GM21528 (cell line): Measurements from ENCODE around the gene PFKP.

Source experiments
- ATAC-seq: cut with Tn5 transposase; IDR thresholded peaks from one replicate; pipeline ENCODE4 v1.9.1; 2021; ENCODE audit warnings: mild to moderate bottlenecking, moderate library complexity; ENCODE audit not compliant: unreplicated experiment, low FRiP score

Gene PFKP

DNA sequence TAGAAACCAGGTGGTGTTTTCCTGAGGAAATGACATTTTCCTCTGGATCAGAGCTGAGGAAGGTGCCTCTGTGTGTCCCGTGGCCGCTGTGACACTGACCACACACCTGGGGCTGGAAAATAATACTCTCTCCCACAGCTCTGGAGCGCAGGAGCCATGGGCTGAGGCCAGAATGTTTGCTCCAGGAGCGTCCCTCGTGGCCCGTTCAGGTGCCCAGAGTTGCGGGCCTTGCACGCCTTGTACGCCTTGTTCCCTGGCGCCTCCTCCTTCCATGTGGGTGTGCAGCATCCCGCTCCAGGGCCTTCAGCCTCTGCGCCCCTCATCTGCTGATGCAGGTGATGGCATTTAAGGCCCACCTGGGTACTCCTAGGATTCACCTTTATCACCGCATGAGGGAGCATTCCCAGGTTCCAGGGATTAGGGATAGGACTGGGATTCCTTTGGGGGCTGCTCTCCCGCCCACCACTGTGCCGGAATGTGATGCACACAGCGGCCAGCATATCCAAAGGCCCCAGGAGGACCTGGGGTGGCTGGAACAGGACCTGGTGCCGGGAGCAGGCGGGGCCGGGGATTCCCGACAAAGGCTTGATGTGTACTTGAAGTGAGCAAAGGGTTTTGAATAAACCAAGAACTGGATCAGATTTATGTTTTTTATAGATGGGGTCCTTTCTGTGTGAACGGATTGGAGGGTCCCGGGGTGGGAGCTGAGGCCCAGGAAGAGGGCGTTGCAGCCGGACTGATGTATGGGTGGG, 61.2 kb downstream of the PFKP start:
- ATAC-seq = no peak

DNA sequence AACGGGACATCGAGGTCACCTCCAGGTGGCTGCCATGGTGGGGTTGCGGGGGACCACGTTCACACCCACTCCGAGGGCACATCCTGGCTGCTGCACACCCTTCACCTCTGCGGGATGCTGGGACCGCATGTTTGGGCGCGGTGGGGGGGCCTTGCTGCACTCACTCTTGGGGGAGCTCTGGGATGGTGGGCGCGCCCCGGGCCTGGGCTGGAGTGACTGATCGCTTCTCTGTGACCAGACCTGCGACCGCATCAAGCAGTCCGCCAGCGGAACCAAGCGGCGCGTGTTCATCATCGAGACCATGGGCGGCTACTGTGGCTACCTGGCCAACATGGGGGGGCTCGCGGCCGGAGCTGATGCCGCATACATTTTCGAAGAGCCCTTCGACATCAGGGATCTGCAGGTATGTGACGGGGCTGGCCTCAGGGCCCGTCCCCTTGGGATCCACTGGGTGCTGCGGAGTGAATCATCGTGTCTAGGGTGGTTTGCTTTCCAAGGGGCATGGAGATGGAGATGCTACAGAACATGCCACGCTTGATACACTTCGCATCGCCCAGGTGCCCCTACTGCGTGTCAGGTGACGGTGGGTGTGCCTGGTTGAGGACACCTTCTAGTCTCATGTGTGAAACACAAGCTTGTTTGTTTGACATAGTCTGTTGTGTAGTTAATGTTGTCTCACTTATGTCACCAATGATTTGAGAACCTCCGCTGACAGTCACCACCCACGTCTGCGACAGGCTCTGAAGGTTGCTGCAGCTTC, 62.4 kb downstream of the PFKP start:
- ATAC-seq = no peak

DNA sequence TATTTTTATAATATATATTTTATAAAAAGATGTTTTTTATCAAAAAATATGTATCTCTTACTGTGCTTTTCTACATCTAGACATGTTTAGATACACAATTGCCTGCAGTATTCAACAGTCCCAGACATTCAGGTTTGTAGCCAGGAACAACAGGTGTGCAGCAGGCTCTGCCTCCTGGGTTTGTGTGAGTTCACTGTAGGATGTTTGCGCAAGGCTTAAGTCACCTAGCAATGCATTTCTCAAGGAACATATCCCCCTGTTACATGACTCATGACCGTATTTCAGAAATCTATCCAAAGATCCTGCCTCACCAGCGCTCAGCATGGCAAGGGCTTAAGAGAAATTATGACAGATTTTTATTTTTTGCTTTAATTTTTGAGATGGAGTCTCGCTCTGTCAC, 63.8 kb downstream of the PFKP start:
- no peak for ATAC-seq

DNA sequence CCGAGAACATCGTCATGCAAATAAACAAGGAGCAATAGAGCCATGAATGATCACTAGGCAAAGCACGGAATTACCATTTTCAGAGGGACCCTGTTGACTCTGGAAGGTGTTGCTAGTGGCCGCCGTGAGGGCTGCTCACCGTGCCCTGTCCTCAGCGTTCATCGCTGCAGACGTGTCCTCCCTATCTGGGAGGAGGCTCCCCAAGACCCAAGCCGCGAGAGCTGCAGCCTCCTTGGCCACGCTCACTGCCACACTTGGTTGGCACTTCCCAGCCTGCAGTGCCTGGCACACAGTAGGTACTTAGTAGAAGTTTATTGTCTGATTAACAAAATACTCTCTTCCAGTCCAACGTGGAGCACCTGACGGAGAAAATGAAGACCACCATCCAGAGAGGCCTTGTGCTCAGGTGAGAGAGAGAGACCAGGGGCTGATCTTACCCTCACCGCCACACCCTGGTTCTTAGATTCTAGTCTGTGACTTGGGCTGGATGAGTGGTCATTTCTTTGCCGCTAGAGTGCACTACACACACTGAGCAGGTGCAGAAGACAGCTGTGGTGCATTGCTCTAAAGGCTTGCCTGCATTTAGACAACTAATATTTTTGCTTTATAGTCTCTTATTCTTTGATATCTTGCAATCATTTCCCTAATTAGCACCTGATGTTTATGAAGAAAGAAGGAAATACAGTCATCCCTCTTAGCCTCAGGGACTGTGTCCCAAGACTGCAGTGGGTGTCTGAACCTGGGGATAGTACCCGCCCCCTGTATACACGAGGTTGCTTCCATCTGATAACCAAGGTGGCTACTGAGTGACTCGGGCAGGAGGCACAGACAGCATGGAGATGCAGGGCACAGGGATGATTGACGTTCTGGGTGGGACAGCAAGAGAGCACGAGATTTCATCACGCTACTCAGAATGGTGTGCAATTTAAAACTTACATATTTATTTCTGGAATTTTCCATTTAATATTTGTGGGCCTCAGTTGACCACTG, 65.0 kb downstream of the PFKP start:
- no peak for ATAC-seq

DNA sequence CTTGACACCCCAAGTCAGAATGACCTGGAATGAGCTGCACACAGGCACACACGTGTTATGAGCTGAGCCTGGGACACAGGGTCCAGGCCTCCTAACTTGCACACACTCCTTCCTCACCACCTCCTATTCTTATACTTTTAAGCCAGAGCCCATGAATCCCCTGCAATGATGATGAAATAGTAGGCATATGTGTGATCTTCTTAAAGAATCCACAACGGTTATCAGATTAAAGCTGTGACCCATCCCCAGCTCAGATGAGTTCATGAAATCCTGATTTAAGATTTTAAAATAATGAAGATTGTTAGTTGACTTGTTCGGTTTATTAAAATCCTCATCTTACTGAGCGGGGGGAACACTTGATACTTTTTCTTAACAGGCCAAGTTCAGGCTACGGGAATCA, 66.6 kb downstream of the PFKP start:
- ATAC-seq = no peak

DNA sequence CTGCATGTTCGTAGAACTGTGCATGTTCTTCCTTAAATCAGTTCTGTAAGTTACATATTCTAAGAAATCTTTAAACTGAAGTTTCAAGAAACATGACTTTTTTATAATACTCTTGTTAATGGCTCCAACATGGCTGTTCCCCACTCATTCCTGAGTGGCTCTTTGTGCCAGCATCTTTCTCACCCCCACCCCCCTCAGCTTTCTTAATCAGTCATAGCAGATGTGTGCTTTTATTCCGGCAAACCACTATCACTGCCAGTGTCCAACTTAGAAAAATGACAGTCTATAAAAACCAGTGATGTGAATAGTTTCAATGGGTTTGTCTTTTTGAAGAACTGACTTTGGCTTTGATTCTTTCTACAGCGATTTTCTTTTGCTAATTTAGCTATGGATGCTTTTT, 67.7 kb downstream of the PFKP start:
- no peak for ATAC-seq

DNA sequence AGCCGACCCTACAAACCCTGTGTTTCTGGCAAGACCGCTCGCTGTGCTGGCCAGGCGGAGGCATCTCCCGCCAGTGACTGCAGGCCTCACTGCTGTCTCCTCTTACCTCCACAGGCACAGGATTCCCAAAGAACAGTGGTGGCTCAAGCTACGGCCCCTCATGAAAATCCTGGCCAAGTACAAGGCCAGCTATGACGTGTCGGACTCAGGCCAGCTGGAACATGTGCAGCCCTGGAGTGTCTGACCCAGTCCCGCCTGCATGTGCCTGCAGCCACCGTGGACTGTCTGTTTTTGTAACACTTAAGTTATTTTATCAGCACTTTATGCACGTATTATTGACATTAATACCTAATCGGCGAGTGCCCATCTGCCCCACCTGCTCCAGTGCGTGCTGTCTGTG, 69.0 kb downstream of the PFKP start:
- no peak for ATAC-seq

DNA sequence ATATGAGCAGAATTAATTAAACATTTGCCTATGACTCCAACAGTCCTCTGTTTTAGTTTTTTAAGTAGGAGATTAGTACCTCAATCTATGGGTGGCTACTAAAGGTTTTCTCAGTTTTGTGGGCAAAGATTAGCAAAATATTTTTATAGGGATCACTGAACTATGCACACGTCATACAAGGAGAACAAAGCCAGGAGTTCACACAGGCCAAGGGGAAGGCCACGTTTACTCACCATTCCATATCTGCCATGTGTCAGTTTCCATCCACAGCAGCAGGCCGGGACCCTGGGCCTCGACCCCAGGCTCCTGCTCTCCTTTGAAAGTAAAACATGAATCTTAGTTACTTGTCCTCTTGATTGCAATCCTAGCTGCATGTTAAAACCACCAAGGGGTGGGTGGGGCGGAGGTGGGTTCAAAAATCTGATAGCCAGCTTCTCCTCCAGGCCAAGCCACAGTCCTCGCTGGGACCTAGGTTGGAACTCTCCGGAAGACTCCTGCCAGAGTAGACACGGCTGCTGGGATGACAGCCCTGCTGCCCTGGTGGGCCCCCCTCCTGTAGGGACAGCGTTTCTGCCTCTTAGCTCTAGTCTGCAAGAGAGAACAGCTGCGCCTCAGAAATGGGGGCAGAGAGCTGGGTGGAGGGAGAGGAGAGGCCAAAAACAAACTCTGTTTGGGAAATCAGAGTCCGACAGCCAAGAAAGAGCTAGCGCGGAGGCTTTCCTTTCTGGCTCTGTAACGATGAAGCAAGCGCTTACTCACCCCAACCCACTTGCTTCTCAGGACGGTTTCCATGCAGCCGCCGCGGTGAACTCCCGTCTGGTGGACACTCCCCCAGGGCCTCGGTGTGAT, 69.6 kb downstream of the PFKP start:
- ATAC-seq = no peak

DNA sequence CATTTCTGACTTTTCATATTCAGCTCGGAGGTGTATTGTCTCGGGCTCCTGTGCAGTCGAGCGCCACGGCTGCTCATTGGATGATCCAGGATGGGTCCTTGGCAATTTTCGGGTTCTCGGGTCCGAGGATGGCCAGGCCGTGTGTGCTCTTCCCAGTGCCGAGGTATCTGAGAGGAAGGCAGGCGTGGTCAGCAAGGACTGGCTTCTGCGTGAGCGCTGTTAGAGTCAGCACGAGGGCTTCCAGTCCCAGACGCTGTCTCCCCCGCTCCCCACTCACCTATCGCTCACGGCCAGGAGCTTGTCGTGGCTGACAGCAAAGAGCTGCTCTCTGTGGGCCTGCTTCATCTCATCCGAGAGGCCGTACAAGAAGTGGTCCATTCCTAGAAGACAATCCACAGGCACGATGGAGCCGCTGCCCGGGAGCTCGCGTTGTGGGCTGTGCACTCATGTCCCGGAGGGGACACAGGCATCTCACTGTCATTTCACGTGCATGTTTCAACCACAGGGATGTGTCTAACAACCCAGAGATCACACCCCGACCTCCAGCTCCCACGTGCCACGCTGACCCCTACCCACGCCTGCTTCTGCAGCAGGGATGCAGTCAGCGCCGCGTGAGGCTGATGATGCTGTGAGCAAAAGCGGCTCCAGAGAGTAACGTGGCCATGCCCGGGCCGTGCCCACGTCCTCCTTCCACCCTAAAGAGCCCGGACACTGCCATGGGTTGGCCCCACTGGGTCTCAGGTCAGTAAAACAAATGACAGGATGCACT, 70.8 kb downstream of the PFKP start:
- no peak for ATAC-seq

DNA sequence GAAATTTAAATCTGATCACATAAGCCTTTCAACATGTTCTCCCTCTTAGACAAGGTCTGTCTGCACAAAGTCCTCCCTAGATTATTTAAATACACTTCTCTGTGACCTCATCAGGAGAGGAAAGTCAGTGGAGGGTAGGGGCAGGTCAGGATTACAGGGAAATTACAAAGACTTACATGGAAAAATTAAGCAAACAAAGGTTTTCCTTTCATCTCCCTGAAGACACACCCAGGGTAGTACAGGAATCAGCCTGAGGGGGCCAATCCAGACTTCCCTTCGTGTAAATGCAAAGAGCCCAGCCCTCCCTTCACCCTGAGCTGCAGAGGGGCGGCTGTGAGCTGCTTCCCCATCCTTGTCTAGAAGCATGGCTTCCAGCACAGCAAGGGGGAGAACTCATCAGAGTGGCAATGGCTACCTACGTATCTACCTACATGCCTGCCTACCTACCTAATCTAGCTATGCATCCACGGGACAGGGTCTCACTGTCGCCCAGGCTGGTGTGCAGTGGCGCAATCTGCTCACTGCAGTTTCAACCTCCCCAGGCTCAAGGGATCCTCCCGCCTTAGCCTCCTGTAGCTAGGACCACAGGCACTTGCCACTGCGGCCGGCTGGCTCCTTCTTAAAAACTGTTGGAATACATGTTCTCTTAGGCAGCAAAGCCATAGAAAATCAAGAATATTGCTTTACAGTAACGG, 72.0 kb downstream of the PFKP start:
- no peak for ATAC-seq

DNA sequence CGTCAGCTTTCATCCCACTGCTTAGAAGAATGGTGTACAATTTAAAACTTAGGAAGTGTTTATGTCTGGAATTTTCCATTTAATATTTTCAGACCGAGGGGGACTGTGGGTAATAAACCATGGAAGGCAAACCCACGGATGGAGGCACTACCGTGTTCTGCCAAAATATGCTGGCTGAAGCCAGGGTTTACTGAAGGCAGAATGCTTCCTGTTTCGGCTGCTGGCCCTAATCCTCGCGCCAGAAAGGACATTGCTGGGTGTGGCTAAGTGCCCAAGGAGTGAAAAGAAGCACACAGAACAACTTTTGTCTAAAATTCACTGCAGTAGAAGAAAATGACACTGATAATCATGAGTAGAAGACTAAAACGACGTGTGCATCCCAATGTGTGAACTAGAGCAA, 72.9 kb downstream of the PFKP start:
- ATAC-seq = no peak

DNA sequence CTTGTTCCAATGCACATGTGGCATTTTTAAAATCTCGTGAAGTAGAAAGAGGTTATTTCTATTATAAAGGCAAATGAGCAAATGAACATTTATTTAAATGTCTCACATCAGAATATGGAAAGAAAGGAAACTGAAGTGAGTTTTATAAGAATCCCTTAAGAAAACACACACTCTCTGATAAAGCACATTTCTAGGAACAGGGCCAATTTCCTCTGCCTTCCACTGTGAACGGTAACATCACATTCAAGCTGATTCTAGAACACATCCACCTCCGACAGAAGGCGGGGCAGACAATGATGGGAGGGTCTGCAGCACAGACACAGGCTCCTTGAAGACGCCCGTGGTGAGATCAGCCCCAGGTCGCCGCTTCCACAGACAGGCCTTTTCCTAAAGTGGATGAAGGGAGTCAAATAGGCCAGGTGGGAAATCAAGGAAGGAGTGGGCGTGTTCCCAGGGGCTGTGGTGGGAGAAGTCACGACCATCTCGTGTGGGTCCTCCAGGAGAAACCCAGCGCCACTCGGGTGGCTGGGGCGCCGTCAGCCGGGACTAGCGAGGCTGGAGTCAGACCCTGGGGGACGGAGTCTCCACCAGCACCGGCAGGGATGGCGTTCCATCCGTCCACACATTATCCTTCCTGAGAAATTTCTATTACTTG, 74.1 kb downstream of the PFKP start:
- ATAC-seq = no peak

DNA sequence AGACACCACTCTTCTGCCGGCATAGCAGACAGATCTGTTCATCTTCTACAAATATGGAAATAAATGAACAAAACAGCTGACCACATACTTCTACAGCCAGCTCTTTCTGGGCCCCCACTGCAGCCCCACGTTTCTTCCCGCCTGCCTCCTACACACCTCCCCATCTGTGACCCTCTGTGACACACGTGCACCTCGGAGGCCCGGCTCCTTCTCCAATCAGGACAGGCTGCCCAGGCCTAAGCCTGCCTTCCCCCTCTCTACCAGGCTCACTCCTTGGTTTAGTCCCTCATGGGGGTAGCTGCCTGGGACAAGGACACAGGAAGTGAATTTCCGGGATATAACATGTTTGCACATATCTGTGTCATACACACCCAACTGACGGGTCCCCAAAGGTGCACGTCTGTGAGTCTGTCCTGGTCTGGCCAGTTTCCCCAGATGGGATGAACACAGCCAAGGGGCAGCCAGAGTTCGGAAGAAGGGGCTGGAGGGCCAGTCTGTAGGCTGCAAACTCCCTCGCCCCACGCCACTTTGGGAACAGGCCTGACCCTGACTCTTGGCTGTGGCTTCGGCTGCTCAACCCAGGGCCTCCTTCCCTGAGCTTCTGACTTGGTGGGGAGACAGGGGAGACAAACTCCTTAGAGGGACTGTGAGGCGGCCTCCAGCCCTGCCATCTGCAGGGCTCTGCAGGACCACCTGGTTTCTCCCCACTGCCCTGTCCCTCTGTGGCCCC, 75.0 kb downstream of the PFKP start:
- no peak for ATAC-seq

DNA sequence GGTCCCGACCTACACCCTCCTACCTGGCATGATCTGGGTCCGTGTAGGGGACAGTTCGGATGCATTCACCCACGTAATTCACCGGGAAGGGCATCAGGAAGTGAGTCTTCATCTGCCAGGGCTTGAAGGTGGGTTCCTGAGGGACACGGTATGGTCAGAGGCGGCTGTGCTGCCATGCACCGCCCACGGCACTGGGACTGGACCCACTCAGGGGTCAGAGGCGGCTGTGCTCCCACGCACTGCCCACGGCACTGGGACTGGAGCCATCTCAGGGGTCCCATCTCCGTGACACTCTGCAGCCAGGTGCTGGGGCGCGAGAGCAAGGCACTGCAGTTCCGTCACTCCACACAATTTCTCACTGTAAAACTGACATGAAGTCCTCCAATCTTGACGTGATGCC, 76.0 kb downstream of the PFKP start:
- no peak for ATAC-seq

DNA sequence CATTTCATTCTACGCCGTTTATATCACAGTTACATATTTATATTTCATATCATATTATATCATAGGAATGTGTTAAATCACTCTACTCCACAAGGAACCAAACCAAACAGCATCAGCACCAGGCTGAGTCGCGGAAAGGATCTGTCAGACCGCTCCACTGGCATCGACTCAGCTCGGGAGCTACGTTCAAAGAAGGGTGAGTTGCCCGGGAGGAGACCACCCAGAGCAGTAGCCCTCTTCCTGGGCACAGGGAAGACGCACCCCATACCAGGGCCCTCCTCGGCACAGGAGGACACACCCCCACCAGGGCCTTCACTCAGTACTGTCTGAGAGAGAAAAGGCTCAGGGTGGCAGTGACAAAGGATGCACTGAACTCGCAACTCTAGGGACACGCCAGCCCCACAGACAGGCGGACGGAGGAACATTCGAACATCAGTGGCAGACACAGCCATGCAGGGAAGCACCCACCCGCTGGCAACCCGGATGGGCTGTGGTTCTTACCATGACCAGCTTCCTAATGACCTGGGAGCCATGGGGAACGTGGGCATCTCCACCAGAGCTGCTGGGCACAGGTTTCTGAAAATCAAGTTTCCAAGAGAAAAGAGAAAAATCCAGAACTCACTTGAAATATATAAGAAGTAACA, 76.6 kb downstream of the PFKP start:
- no peak for ATAC-seq

DNA sequence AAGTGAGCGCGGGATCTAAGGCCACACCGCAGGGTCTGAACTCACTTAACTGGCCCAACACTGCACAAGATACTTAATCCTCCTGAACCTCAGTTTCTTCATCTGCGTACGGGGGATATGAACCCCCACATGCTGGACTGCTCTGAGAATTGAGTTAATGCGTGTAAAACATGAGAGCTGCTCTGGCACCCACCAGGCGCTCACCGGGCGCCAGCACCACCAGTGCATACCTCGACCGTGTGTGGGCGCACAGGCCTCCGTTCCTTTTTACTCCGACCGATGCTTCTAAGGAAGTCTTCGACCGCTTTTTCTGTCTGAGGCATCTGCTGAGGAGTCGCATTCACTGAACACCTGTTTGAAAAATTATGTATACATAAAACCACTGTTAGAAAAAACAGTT, 78.0 kb downstream of the PFKP start:
- no peak for ATAC-seq

DNA sequence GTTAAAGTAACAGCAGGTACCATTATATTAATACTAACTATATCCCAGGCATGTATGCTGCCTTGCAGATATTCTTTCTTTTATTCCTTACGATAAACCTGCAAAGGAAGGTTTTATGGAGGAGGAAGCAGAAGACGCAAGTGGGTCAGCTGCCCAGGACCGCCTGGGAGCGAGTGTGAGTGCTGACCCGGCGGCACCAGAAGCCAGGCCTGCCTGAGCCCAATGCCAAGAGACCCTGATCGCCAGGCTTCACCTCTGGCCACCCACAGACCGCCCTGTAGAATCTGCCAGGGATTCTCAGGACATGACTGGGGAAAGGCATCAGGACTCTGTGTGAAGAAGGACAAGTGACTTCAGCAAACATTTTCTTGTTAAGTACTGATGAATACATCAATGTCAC, 78.9 kb downstream of the PFKP start:
- ATAC-seq = no peak
